DMS79 (cell line): Measurements from ENCODE around the gene SCRT2.
"Not testable (repeated sequence)": the region's sequence is repeated elsewhere in the genome, so short reads cannot be mapped to it uniquely, and the experiment has no call there.

Experiments used
- DNase-seq: peaks from one replicate; lab custom pipeline; 2025; lab: John Stamatoyannopoulos, UW

Gene SCRT2

GRCh38 chr20:701401-702129, 26.0 kb upstream of the SCRT2 start:
- no peak for DNase-seq

- no peak for DNase-seq
Observed at GRCh38 chr20:699811-700338, 24.3 kb upstream of the SCRT2 start.

- DNase-seq, result no peak
Observed at GRCh38 chr20:699342-699741, 23.7 kb upstream of the SCRT2 start.

DNA sequence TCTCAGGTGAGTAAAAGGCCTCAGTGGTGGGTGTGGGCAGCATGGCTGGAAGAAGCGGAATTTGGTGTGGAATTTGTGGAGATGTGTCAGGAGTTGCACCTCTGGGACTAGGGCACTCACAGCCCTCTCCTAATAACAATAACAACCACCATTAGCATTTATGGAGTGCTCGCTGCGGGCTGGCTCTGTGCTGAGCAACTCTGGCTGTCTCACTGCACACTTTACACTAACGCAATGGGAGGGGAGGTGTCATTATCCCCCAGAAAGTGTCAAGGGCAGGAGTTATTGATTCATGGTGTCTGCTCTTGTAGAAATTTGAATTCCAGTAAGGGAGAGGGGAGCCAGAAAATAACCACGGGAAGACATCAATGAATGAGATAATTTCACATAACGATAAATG, 22.7 kb upstream of the SCRT2 start:
- DNase-seq, result no peak

DNA sequence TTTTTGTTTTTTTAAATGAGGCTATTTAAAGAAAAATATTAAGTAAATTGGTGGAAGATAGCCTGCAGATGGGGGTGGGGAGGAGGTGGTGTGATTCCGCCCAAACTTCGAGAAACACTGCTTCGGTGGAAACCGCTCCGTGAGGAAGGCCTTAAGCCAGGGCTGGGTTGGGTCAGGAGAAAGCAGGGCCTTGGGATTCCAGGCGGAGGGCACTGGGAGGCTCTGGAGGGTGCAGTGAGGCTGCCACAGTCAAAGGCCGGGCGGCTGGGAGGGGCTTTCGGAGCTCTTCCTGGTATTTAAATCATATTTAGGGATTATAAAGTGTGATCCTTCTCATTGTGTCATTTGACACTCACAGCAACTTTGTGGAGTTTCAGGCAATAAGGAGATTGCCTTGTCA, 22.2 kb upstream of the SCRT2 start:
- DNase-seq, result no peak

DNA sequence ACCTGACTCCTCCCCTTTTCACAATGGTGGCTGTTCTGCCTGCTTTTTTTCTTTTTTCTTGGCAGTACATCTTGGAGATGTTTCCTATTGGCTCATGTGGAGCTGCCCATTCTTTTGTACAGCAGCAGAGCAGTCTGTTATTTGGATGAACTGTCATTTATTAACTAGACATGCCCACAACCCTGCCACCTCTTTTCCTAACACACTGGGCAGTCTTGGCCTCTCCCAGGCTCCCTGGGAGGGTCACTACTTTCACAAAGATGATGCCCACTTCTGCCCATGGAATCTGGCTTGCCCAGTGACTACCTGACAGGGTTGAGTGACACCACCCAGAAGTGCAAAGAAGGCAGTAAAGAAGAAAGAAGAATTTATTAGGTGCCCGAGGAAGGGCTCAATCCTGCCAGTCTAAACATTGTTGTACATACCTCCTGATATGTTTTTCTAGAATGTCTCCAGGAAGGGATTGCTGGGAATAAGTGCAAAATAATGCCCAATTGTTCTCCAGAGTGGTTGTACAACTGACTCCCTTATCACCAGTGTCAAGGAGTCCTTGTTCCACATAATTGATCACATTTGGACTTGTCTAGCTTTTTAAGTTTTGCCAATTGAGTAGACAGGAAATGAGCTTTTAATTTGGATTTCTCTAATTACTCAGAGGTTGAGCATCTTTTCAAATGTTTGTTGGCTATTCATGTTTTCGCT, 19.7 kb upstream of the SCRT2 start:
- DNase-seq, result no peak

- no peak for DNase-seq
Observed at GRCh38 chr20:694496-694895, 18.9 kb upstream of the SCRT2 start.

DNA sequence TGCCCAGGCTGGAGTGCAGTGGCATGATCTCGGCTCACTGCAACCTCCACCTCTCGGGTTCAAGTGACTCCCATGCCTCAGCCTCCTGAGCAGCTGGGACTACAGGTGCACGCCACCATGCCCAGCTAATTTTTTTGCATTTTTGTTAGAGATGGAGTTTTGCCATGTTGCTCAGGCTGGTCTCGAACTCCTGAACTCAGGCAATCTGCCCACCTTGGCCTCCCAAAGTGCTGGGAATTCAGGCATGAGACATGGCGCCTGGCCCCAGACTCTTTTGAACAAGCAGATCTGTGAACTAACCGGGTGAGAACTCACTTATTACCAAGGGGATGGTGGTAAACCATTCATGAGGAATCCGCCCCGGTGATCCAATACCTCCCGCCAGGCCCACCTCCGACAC, 18.2 kb upstream of the SCRT2 start:
- DNase-seq, result not testable (repeated sequence)

GRCh38 chr20:692044-692443, 16.4 kb upstream of the SCRT2 start:
- DNase-seq, result no peak

DNA sequence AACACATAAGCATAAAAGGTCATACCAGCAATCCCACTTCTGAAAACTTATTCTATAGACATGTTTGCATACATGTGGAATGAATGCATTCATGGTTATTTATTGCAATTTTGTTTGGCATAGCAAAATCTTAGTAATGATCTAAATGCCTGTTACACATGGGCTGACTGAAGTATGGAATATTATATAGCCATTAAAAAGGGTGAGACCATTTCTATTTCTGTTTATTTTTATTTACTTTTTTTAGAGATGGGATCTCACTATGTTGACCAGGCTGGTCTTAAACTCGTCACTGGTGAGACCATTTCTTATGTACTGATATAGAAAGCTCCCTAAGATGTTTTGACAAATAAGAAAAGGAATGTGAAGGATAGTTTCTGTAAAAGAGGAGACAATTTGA, 14.3 kb upstream of the SCRT2 start:
- no peak for DNase-seq

GRCh38 chr20:689348-689747, 13.7 kb upstream of the SCRT2 start:
- DNase-seq, result no peak

DNA sequence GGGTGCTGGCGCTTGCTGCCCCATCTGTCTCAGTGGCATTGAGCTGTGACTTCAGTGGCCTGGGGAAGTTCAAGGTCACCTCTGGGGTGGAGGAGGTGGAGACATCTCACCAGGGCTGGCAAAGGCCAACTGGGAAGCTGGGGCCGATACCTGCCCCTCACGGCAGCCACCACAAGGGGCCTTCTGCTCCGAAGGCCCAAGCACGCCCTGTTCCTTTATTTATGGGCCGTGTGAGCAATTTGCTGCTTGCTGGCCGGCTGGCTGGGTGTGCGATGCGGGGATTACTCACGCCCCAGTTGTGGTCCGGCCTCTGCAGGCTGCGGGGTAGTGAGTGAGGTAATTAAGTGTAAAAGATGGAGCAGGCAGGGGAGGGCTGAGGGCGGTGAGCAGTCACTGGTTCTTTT, 13.2 kb upstream of the SCRT2 start:
- no peak for DNase-seq

DNA sequence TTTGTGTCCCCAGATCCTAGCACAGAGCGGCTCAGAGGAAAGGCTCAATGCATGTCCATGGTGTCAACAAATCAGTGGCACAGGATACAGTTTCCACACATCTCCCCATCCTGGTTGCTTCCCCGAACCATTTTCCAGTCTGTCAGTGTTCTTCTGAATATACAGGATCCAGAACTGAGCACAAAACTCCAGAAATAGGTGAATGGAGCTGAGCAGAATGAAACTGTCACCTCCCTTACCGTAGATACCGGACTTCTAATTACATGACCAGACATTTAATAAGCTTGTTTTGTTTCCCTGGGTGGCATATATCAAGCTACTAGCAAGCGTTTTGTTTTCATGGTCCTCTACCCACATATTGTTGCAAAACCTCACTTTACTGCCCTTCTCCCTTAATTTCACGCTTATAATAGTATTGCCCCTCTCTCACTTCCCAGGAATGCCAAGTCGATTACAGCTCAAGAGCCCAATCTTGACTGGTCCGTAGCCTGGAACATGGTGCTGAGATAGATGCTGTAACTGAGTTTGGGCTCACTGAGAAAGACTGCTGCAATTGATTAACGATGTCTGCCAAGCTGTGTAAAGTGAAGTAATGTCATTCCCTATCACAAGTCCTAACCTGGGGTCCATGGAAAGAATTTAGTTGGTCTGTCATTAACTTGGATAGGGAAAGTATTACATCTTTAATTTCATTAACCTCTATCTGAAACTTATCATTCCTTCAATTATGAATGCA, 12.0 kb upstream of the SCRT2 start:
- no peak for DNase-seq

GRCh38 chr20:684676-685319, 9.2 kb upstream of the SCRT2 start:
- no peak for DNase-seq

- no peak for DNase-seq
Observed at GRCh38 chr20:682123-682522, 6.5 kb upstream of the SCRT2 start.

- DNase-seq, result no peak
Observed at GRCh38 chr20:680638-681187, 5.1 kb upstream of the SCRT2 start.

DNA sequence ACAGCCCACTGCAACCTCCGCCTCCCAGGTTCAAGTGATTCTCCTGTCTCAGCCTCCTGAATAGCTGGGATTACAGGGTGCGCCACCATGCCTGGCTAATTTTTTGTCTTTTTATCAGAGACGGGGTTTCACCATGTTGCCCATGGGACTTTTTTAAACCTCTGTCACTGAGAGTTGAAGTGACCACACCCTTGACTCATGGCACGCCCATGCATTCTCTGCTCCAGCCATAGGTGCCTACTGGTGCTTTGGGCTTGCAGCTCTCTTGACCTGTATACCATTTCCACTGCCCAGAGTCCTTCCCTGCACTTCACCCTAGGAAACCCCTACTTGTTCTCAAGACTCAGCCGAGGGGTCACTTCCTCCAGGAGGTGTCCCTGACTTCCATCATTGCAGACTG, 2.4 kb upstream of the SCRT2 start:
- no peak for DNase-seq

GRCh38 chr20:676967-677366, 1.4 kb upstream of the SCRT2 start:
- no peak for DNase-seq

DNA sequence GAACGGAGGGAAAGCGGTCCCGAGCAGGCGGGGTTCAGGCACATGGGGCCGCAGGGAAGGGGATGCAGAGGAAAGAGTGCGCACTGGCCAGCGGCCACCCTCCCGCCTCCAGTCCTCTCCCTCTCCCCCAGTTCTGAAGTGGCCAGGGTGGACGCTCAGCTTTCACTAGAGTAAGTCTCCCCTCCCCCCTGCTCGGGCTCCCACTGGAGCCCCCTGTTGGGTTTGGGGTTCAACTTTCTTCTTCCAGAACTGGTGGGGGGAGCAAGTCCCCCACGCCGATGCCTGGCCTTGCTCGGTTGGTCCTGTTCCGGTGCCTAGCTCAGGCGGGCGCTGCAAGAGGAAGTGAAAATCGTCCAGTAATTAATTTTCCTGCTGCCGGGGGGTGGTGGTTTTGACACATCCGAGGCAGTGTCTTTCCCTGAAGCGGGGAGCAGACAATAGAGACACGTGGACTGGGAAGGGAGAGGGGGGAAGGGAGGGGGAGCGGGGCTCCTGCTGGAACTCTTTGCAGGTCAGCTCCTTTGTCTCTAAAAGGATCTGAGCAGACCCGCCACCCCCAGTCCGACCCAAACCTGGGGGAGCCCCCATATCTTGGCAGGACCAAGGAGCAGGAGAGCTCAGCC, 824 bp upstream of the SCRT2 start:
- no peak for DNase-seq

DNA sequence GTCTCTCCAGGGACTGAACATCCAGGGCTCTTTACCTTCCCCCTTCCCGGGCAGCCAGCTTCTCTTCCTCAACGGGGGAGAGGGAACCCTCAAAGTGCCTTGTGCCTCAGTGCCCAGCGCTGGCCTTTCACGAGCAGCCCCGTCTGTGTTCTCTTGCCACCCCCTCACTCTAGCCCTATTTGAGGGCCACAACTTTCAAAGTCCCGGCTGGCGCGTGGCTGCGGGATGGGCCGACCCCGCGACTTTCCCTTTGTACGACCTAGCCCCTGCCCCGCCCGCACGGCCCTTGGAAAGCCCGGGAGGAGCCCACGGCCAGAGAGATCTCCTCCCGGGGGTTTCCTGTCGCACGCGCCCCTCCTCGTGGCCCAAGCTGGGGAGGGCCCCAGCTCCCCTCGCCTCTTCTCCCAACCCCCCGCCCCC, 559 bp downstream of the SCRT2 start:
- DNase-seq, result no peak

- DNase-seq, result no peak
Observed at GRCh38 chr20:673603-674001, 2.0 kb downstream of the SCRT2 start.
